Measurements from ENCODE around the gene HDAC4. TPM values are rescaled to one million over a fixed set of nuclear protein-coding genes. Genes with fewer than 3 reads are reported as not detected.
A peak's percentile ranks its signal among the peaks of the same experiment; 100 is the strongest.

HDAC4 gene
- total and polyA plus RNA-seq, 9 of the 15 experiments (the other 6 are each of a cell fraction or from before 2014, with no cell fraction given) = 0.11 to 20.2 (median 4.0) TPM

- peaks cover 48% of the 10 kb centered on the region for H3K79me2 ChIP-seq (ENCODE audit: control insufficient read depth, insufficient read depth, low read length)
- in situ Hi-C loops (cut with MboI) (no loop called here), intact Hi-C loops (cut with micrococcal nuclease) (no loop called here)
- H3K9me1 ChIP-seq (ENCODE audit: control insufficient read depth, insufficient read depth, low read length) = no peaks in the 10 kb centered on the region
- peak overlapping the region; percentile 53 to 81; a peak in 3 of 4 replicates for H3K9ac ChIP-seq (ENCODE audit: insufficient read depth in 1 of 2, low read depth in 2 of 2, low read length in 2 of 2)
- no TSS peak for BruUV-seq (replicated peaks)
- FAIRE-seq = peak; percentile 58
- peak overlapping the region; percentile 67 for H3K4me2 ChIP-seq (ENCODE audit: insufficient read depth, low read length)
- H3K4me3 ChIP-seq = no peak overlapping the region
- H3K9me3 ChIP-seq (replicated peaks; ENCODE audit: control insufficient read depth, insufficient read depth, low read depth, low read length) = no peaks in the 10 kb centered on the region
- 49% methylated on average over 3 of the region's 6 CpGs for WGBS (ENCODE audit: insufficient coverage, low coverage, missing lambda C conversion rate)
- peak overlapping the region; percentile 76 for H3K27ac ChIP-seq (ENCODE audit: extremely low read depth, low read depth, low read length)
- DNase-seq (ENCODE audit: extremely low read depth in 1 of 4, low spot score in 3 of 4) = no peak
- no peak for ATAC-seq
- no peaks in the 10 kb centered on the region for H3K36me3 ChIP-seq (ENCODE audit: control insufficient read depth, insufficient read depth, low read length)
- TF ChIP-seq FOXP1 (CRISPR knock-in tag; IDR thresholded peaks at IDR 0.05) = no peak
- no peak for TF ChIP-seq HDAC1 (IDR thresholded peaks at IDR 0.05)
- no peak for TF ChIP-seq C11orf30 (IDR thresholded peaks at IDR 0.05; ENCODE audit: low read depth)
- TF ChIP-seq MAX (CRISPR knock-in tag; IDR thresholded peaks at IDR 0.05) = no peak
- TF ChIP-seq, protein P1, sequence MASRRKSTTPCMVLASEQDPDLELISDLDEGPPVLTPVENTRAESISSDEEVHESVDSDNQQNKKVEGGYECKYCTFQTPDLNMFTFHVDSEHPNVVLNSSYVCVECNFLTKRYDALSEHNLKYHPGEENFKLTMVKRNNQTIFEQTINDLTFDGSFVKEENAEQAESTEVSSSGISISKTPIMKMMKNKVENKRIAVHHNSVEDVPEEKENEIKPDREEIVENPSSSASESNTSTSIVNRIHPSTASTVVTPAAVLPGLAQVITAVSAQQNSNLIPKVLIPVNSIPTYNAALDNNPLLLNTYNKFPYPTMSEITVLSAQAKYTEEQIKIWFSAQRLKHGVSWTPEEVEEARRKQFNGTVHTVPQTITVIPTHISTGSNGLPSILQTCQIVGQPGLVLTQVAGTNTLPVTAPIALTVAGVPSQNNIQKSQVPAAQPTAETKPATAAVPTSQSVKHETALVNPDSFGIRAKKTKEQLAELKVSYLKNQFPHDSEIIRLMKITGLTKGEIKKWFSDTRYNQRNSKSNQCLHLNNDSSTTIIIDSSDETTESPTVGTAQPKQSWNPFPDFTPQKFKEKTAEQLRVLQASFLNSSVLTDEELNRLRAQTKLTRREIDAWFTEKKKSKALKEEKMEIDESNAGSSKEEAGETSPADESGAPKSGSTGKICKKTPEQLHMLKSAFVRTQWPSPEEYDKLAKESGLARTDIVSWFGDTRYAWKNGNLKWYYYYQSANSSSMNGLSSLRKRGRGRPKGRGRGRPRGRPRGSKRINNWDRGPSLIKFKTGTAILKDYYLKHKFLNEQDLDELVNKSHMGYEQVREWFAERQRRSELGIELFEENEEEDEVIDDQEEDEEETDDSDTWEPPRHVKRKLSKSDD (conservative IDR thresholded peaks at IDR 0.05; ENCODE audit: low read length) = no peak
- no peak for TF ChIP-seq PRMT5 (CRISPR knock-in tag; IDR thresholded peaks at IDR 0.05)
- TF ChIP-seq HDGF (IDR thresholded peaks at IDR 0.05) = no peak
- 0 out of 2 replicates have a peak overlapping the region, but pooled peaks have one; percentile 19 for H2AFZ ChIP-seq (ENCODE audit: low read depth, low read length)
- H4K20me1 ChIP-seq (replicated peaks; ENCODE audit: control insufficient read depth, insufficient read depth, low read length) = no peaks in the 10 kb centered on the region
- H3K27me3 ChIP-seq (ENCODE audit: control insufficient read depth in 2 of 2, insufficient read depth in 2 of 2, low read length in 2 of 2) = no peaks in the 10 kb centered on the region
- peaks cover 42 to 65% of the 10 kb centered on the region in 2 experiments; a peak in 4 of 5 replicates for H3K4me1 ChIP-seq (replicated peaks in 1 of 2; ENCODE audit: control insufficient read depth in 2 of 2, insufficient read depth in 2 of 2, low read length in 2 of 2)
- ChIA-PET POLR2A (interaction anchor here (0.6 to 1.8 kb wide), 3 partner anchors 8 to 426 kb away, joined by 3 to 9 read pairs (median 3); partner anchors contain the start of gene HDAC4), CTCF (ENCODE audit: low intra/inter-chr PET ratio) (no interaction called here)
These were observed 105.3 kb downstream of the HDAC4 start for GRCh38 chr2:239295377-239296019.
